OCI-LY7 (cell line): Measurements from ENCODE around the gene SLC4A4. TPM values are rescaled to one million over a fixed set of nuclear protein-coding genes. Genes with fewer than 3 reads are reported as not detected.

Experiments
- BruUV-seq: library from RNA; stranded (reverse); fragments of 400-500 nt; replicated peaks from 2 replicates; lab custom pipeline; 2021; lab: Mats Ljungman, UMichigan
- CTCF ChIA-PET: fragments of 300-600 bp; sonication (Branson Sonifier 250); formaldehyde crosslinking; loops from one replicate; lab custom pipeline; 2022; ENCODE audit warnings: antibody characterized with exemption; ENCODE audit not compliant: unreplicated experiment; lab: Charles Lee
- POLR2A ChIA-PET: fragments of 300-600 bp; sonication (Branson Sonifier 250); formaldehyde crosslinking; loops from one replicate; lab custom pipeline; 2022; ENCODE audit warnings: antibody characterized with exemption; lab: Charles Lee
- DNase-seq: peaks from one replicate; pipeline ENCODE4 v3.0.0-alpha.2; 2015; ENCODE audit warnings: low spot score
- H2AFZ ChIP-seq: fragments of 200-600 bp; sonication (generic), shearing (Covaris generic); 2 replicates; pipeline ENCODE4 v1.6.1; 2014; ENCODE audit warnings: mild to moderate bottlenecking, antibody characterized with exemption, low read length, moderate library complexity
- H3K27ac ChIP-seq: fragments of 200-600 bp; sonication (generic); 2 replicates; pipeline ENCODE4 v1.5.1; 2014; ENCODE audit warnings: mixed run types, low read depth, mild to moderate bottlenecking, moderate library complexity, low read length, inconsistent platforms; ENCODE audit not compliant: poor library complexity, severe bottlenecking
- H3K36me3 ChIP-seq: fragments of 200-600 bp; sonication (generic); 2 replicates; pipeline ENCODE4 v1.6.1; 2014; ENCODE audit warnings: mild to moderate bottlenecking, antibody characterized with exemption, low read length, moderate library complexity, mixed read lengths; ENCODE audit not compliant: insufficient read depth
- H3K4me1 ChIP-seq: fragments of 200-600 bp; sonication (generic); 2 replicates; pipeline ENCODE4 v1.5.1; 2014; ENCODE audit warnings: mild to moderate bottlenecking, low read length; ENCODE audit not compliant: insufficient read depth, poor library complexity, severe bottlenecking
- H3K4me2 ChIP-seq: fragments of 200-600 bp; sonication (generic); 2 replicates; pipeline ENCODE4 v1.6.1; 2014; ENCODE audit warnings: mild to moderate bottlenecking, low read length
- H3K4me3 ChIP-seq: fragments of 200-600 bp; sonication (generic); 2 replicates; pipeline ENCODE4 v1.5.1; 2014; ENCODE audit warnings: mild to moderate bottlenecking, low read depth, low read length; ENCODE audit not compliant: poor library complexity, severe bottlenecking
- H3K79me2 ChIP-seq: fragments of 200-600 bp; sonication (generic); 2 replicates; pipeline ENCODE4 v1.6.1; 2016; ENCODE audit warnings: low read depth, mild to moderate bottlenecking, low read length, moderate library complexity, mixed read lengths; ENCODE audit not compliant: insufficient read depth
- H3K9me2 ChIP-seq: fragments of 200-600 bp; sonication (generic); 2 replicates; pipeline ENCODE4 v1.6.1; 2016; ENCODE audit warnings: mild to moderate bottlenecking, low read length, mixed read lengths; ENCODE audit not compliant: insufficient read depth
- H3K9me3 ChIP-seq: fragments of 200-600 bp; sonication (generic); 2 replicates; pipeline ENCODE4 v1.6.1; 2014; ENCODE audit warnings: mild to moderate bottlenecking, mixed run types, low read length, mixed read lengths
- H4K20me1 ChIP-seq: fragments of 200-600 bp; sonication (generic); 2 replicates; pipeline ENCODE4 v1.6.1; 2014; ENCODE audit warnings: mild to moderate bottlenecking, antibody characterized with exemption, low read length, moderate library complexity, mixed read lengths; ENCODE audit not compliant: insufficient read depth
- CTCF ChIP-seq: fragments of 200-600 bp; sonication (generic); conservative IDR thresholded peaks from 2 replicates; pipeline ENCODE4 v1.5.1; 2014; ENCODE audit warnings: mild to moderate bottlenecking, antibody characterized with exemption, low read length, moderate library complexity, mixed read lengths
- EZH2phosphoT487 ChIP-seq: fragments of 200-600 bp; sonication (generic); IDR thresholded peaks from 2 replicates; pipeline ENCODE4 v1.6.1; 2018; ENCODE audit warnings: low read depth, borderline replicate concordance, mild to moderate bottlenecking, mixed run types, antibody characterized with exemption, low read length, moderate library complexity, mixed read lengths
- intact Hi-C: fragments of 100-400 bp; cut with micrococcal nuclease; formaldehyde crosslinking; loops from one replicate; pipeline ENCODE4 v1.10.0; 2022; ENCODE audit not compliant: unreplicated experiment
- total RNA-seq, 2 experiments: library from RNA; depleted of rRNA in 1 of 2; stranded (reverse); fragments of >200 nt in 1 of 2; shearing (Covaris generic) in 1 of 2; gene quantifications; 2 replicates each; pipeline ENCODE4 v1.2.3, GENCODE V29; 2014 to 2022

SLC4A4 gene
- total RNA-seq, 2 experiments from 2014 or later, result not detected

- Histone ChIP-seq H3K9me3 (no peaks in the 10 kb centered on the region), H3K36me3 (no peaks in the 10 kb centered on the region), H3K4me1 (no peaks in the 10 kb centered on the region), H3K9me2 (no peaks in the 10 kb centered on the region), H3K4me3 (no peak overlapping the region), H3K27ac (no peak overlapping the region), H3K4me2 (no peak overlapping the region), H4K20me1 (no peaks in the 10 kb centered on the region), H2AFZ (no peak overlapping the region), H3K79me2 (no peaks in the 10 kb centered on the region)
- ChIA-PET POLR2A (interaction anchor here (0.7 kb wide), 2 partner anchors 9 to 84 kb away, joined by 5 to 7 read pairs; no protein-coding TSS in a partner anchor), CTCF (no interaction called here)
- intact Hi-C loops, result no loop called here
- TF ChIP-seq EZH2phosphoT487 (no peak), CTCF (peak; percentile 55)
- BruUV-seq, result no TSS peak
- DNase-seq, result peak; percentile 8
Observed at GRCh38 chr4:71553605-71554004, 214.8 kb downstream of the SLC4A4 start.

- Histone ChIP-seq H3K4me2 (no peak overlapping the region), H3K27ac (no peak overlapping the region), H4K20me1 (no peaks in the 10 kb centered on the region), H2AFZ (no peak overlapping the region), H3K36me3 (no peaks in the 10 kb centered on the region), H3K79me2 (no peaks in the 10 kb centered on the region), H3K4me3 (no peak overlapping the region), H3K9me2 (no peaks in the 10 kb centered on the region), H3K4me1 (no peaks in the 10 kb centered on the region), H3K9me3 (no peaks in the 10 kb centered on the region)
- intact Hi-C loops, result no loop called here
- DNase-seq, result no peak
- ChIA-PET POLR2A (interaction anchor here (0.7 kb wide), 1 partner anchor 9 kb away, joined by 7 read pairs; no protein-coding TSS in a partner anchor), CTCF (no interaction called here)
- no peak for TF ChIP-seq EZH2phosphoT487
- TF ChIP-seq CTCF, result no peak
- BruUV-seq, result no TSS peak
Observed at GRCh38 chr4:71554025-71554424, 215.2 kb downstream of the SLC4A4 start.

- BruUV-seq, result no TSS peak
- Histone ChIP-seq H3K4me2 (no peak overlapping the region), H2AFZ (no peak overlapping the region), H3K79me2 (no peaks in the 10 kb centered on the region), H3K9me2 (no peaks in the 10 kb centered on the region), H3K27ac (no peak overlapping the region), H4K20me1 (no peaks in the 10 kb centered on the region), H3K4me3 (no peak overlapping the region), H3K4me1 (no peaks in the 10 kb centered on the region), H3K9me3 (no peaks in the 10 kb centered on the region), H3K36me3 (no peaks in the 10 kb centered on the region)
- intact Hi-C loops, result no loop called here
- CTCF ChIA-PET, result no interaction called here
- POLR2A ChIA-PET, result no interaction called here
- no peak for DNase-seq
- TF ChIP-seq EZH2phosphoT487 (no peak), CTCF (no peak)
Observed at GRCh38 chr4:71558248-71558647, 219.4 kb downstream of the SLC4A4 start.
